ENCODE data around the gene LIM2. TPM values are rescaled to one million over a fixed set of nuclear protein-coding genes. Genes with fewer than 3 reads are reported as not detected.
"Not testable (repeated sequence)": the region's sequence is repeated elsewhere in the genome, so short reads cannot be mapped to it uniquely, and the experiment has no call there.

LIM2 gene
- total RNA-seq, 1 experiment from 2014 or later: not detected

DNA sequence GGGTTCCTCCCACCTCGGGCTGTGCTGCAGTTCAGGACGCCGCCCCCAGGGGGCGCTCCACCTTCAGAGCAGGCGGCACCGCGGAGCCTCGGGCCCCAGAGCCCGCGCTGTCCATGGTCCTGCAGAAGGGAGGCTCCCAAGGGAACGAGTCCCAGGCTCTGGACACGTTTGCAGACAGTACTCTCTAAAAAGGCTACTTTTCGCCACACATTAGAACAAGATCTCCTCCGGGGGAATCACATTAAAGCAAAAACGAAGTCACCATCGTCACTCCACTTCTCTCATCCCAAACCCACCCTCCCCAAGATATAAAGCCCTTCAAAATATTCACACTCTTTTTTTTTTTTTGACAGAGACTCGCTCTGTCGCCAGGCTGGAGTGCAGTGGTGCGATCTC is 34.3 kb upstream of the LIM2 start (continued):
- TF ChIP-seq ZNF317 (CRISPR knock-in tag; IDR thresholded peaks at IDR 0.05; ENCODE audit: borderline replicate concordance, low read depth) (0 out of 2 replicates have a peak, but pooled peaks have one; percentile 47), ZNF138 (CRISPR knock-in tag; conservative IDR thresholded peaks at IDR 0.05) (no peak), MXD4 (CRISPR knock-in tag; IDR thresholded peaks at IDR 0.05; ENCODE audit: borderline replicate concordance) (no peak), ZBTB43 (CRISPR knock-in tag; IDR thresholded peaks at IDR 0.05) (peak; percentile 87; the same call in 1 of the 2 replicates), NFYB (CRISPR knock-in tag; conservative IDR thresholded peaks at IDR 0.05; ENCODE audit: low read depth) (peak; percentile 35; the same call in 1 of the 2 replicates), AR (CRISPR knock-in tag; IDR thresholded peaks at IDR 0.05) (no peak), PRDM15 (CRISPR knock-in tag; IDR thresholded peaks at IDR 0.05) (no peak), ESRRA (CRISPR knock-in tag; IDR thresholded peaks at IDR 0.05; ENCODE audit: borderline replicate concordance) (peak; percentile 96)
- TF ChIP-seq, protein P1, sequence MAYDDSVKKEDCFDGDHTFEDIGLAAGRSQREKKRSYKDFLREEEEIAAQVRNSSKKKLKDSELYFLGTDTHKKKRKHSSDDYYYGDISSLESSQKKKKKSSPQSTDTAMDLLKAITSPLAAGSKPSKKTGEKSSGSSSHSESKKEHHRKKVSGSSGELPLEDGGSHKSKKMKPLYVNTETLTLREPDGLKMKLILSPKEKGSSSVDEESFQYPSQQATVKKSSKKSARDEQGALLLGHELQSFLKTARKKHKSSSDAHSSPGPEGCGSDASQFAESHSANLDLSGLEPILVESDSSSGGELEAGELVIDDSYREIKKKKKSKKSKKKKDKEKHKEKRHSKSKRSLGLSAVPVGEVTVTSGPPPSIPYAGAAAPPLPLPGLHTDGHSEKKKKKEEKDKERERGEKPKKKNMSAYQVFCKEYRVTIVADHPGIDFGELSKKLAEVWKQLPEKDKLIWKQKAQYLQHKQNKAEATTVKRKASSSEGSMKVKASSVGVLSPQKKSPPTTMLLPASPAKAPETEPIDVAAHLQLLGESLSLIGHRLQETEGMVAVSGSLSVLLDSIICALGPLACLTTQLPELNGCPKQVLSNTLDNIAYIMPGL (CRISPR knock-in tag; IDR thresholded peaks at IDR 0.05): peak; percentile 80

GRCh38 chr19:51421229-51422052 is 33.7 kb upstream of the LIM2 start:
- CTCF ChIA-PET: interaction anchor here (0.6 to 3.1 kb wide), 68 partner anchors 9 to 334 kb away, joined by 3 to 51 read pairs (median 5); partner anchors contain the start of genes C19orf84, CLDND2, ETFB and IGLON5
- 0 out of 2 replicates have a peak, but pooled peaks have one; percentile 37 for TF ChIP-seq E2F5 (CRISPR knock-in tag; IDR thresholded peaks at IDR 0.05)
- no peak for TF ChIP-seq SP1 (CRISPR knock-in tag; conservative IDR thresholded peaks at IDR 0.05)
- ATAC-seq (peak; percentile 30), DNase-seq (ENCODE audit: low spot score) (peak; percentile 24)
- POLR2A ChIA-PET: interaction anchor here (0.7 to 1.4 kb wide), 3 partner anchors 54 to 149 kb away, joined by 3 to 5 read pairs (median 4); partner anchors contain the start of genes ETFB and ZNF175
- Mint-ChIP-seq H3K9me3 (peaks cover 10% of the 10 kb centered on the region; the same call in 1 of the 2 replicates), H3K27me3 (ENCODE audit: low read depth) (peaks cover 55% of the 10 kb centered on the region), H3K36me3 (no peaks in the 10 kb centered on the region), H3K4me3 (peak overlapping the region; percentile 59), H3K27ac (no peak overlapping the region), H3K4me1 (peaks cover 6% of the 10 kb centered on the region; the same call in 1 of the 2 replicates)

GRCh38 chr19:51420511-51420910 is 32.7 kb upstream of the LIM2 start:
- ChIA-PET CTCF (interaction anchor here (0.7 to 3.1 kb wide), 23 partner anchors 8 to 262 kb away, joined by 3 to 51 read pairs (median 8); partner anchors contain the start of genes CLDND2, VSIG10L and ZNF175), POLR2A (interaction anchor here (0.7 kb wide), 1 partner anchor 150 kb away, joined by 3 read pairs; the partner anchor contains the start of gene ZNF175)
- not testable (repeated sequence) for H3K36me3 Mint-ChIP-seq; H3K9me3 Mint-ChIP-seq; H3K4me3 Mint-ChIP-seq; DNase-seq (ENCODE audit: low spot score); H3K27ac Mint-ChIP-seq; H3K4me1 Mint-ChIP-seq; ATAC-seq
- H3K27me3 Mint-ChIP-seq (ENCODE audit: low read depth): peaks cover 52% of the 10 kb centered on the region

Measured in WTC11 (cell line).